K562 (cell line): Measurements from ENCODE around the gene SLC7A4. TPM values are rescaled to one million over a fixed set of nuclear protein-coding genes. Genes with fewer than 3 reads are reported as not detected.
A peak's percentile ranks its signal among the peaks of the same experiment; 100 is the strongest.

Source experiments
- HMGXB4 ChIP-seq: sonication (generic); formaldehyde crosslinking; IDR thresholded peaks from 2 replicates; pipeline ENCODE4 v1.8.1; 2023; ENCODE audit warnings: mild to moderate bottlenecking, missing genetic modification reagents
- HNRNPH1 ChIP-seq: fragments of 200-400 bp; formaldehyde crosslinking; optimal IDR thresholded peaks from 2 replicates; pipeline ENCODE3; 2017; ENCODE audit warnings: low read depth, mild to moderate bottlenecking, low read length, moderate library complexity
- NR2F6 ChIP-seq: fragments of 450-650 bp; formaldehyde crosslinking; IDR thresholded peaks from 2 replicates; pipeline ENCODE4 v1.4.0; 2020; ENCODE audit warnings: mild to moderate bottlenecking
- OTX1 ChIP-seq: fragments of 450-650 bp; formaldehyde crosslinking; IDR thresholded peaks from 2 replicates; pipeline ENCODE4 v1.4.0; 2022; ENCODE audit warnings: mild to moderate bottlenecking
- RBM14 ChIP-seq: fragments of 200-400 bp; formaldehyde crosslinking; IDR thresholded peaks from 2 replicates; pipeline ENCODE4 v1.6.1; 2018; ENCODE audit warnings: low read depth, mild to moderate bottlenecking, low read length, moderate library complexity, borderline replicate concordance; ENCODE audit not compliant: insufficient read depth
- TEAD1 ChIP-seq, 2 experiments: fragments of 450-650 bp in 1 of 2; sonication (generic) in 1 of 2; formaldehyde crosslinking; IDR thresholded peaks; 2 replicates each; pipeline versions ENCODE4 v1.4.0 to v1.8.0; 2020 to 2022; ENCODE audit warnings: mild to moderate bottlenecking in 2 of 2, missing genetic modification reagents in 1 of 2
- ZNF395 ChIP-seq: fragments of 200-800 bp; sonication (Bioruptor generic); IDR thresholded peaks from 2 replicates; pipeline ENCODE4 v1.6.1; 2017; ENCODE audit warnings: missing genetic modification characterization, missing compliant biosample characterization
- ZNF431 ChIP-seq: sonication (generic); formaldehyde crosslinking; IDR thresholded peaks from 2 replicates; pipeline ENCODE4 v1.8.0; 2022; ENCODE audit warnings: mild to moderate bottlenecking, missing genetic modification reagents
- ZNF561 ChIP-seq: fragments of 450-650 bp; formaldehyde crosslinking; conservative IDR thresholded peaks from 2 replicates; pipeline ENCODE4 v1.4.0; 2020; ENCODE audit warnings: mild to moderate bottlenecking, moderate library complexity
- ZNF695 ChIP-seq: fragments of 450-650 bp; formaldehyde crosslinking; IDR thresholded peaks from 2 replicates; pipeline ENCODE4 v1.4.0; 2020; ENCODE audit warnings: mild to moderate bottlenecking, moderate library complexity
- ZNF707 ChIP-seq: fragments of 250-450 bp; sonication (Bioruptor Pico); conservative IDR thresholded peaks from 2 replicates; pipeline ENCODE4 v1.8.0; 2022; ENCODE audit warnings: inconsistent platforms, mild to moderate bottlenecking, moderate library complexity
- ZNF76 ChIP-seq: fragments of 250-450 bp; sonication (Bioruptor Pico); IDR thresholded peaks from 2 replicates; pipeline ENCODE4 v1.4.0; 2020; ENCODE audit warnings: mild to moderate bottlenecking, moderate library complexity, borderline replicate concordance
- ZNF778 ChIP-seq: fragments of 450-650 bp; formaldehyde crosslinking; IDR thresholded peaks from 2 replicates; pipeline ENCODE4 v1.4.0; 2020; ENCODE audit warnings: mild to moderate bottlenecking, moderate library complexity
- polyA plus RNA-seq, 8 experiments: library from polyadenylated mRNA; depleted of rRNA in 4 of 8; stranded (reverse) in 5 of 8; unstranded in 3 of 8; fragments of >200 nt; fragmentation: Nextera tagmentation in 2 of 8; fragmentation: Illumina TruSeq in 1 of 8; extraction: Ambion mirVana in 2 of 8; extraction: Trizol in 1 of 8; gene quantifications; 2 replicates each; pipeline versions ENCODE4 v1.2.1 to v1.2.3, GENCODE V29; 2011 to 2014; ENCODE audit warnings: inconsistent platforms in 1 of 8, missing spikeins in 1 of 8
- total RNA-seq, 7 experiments: library from RNA; depleted of rRNA in 6 of 7; stranded (reverse); fragments of >200 nt in 6 of 7; fragmentation: Illumina TruSeq in 2 of 7; extraction: Trizol in 2 of 7; gene quantifications; 2 replicates each; pipeline versions ENCODE4 v1.2.1 to v1.2.3, GENCODE V29; 2011 to 2021; ENCODE audit warnings: low replicate concordance in 1 of 7

Gene SLC7A4
- total and polyA plus RNA-seq, 9 of the 15 experiments (the other 6 are each of a cell fraction or from before 2014, with no cell fraction given) = not detected

GRCh38 chr22:21025763-21026755, 6.3 kb downstream of the SLC7A4 start (continued):
- TF ChIP-seq OTX1 (CRISPR knock-in tag) = peak; percentile 83; the same call in 1 of the 2 replicates
- TF ChIP-seq RBM14 = 0 out of 2 replicates have a peak, but pooled peaks have one; percentile 23
- no peak for TF ChIP-seq HNRNPH1
- 0 out of 2 replicates have a peak, but pooled peaks have one; percentile 24 for TF ChIP-seq ZNF695 (CRISPR knock-in tag)
- TF ChIP-seq ZNF561 (CRISPR knock-in tag) = 0 out of 2 replicates have a peak, but pooled peaks have one; percentile 53
- TF ChIP-seq ZNF778 = no peak
- no peak for TF ChIP-seq ZNF431 (CRISPR knock-in tag)
- TF ChIP-seq TEAD1 (CRISPR knock-in tag; IDR thresholded peaks at IDR 0.05) = peak in 1 of 2 experiments; percentile 19; a peak in 1 of 4 replicates
- no peak for TF ChIP-seq ZNF395
- TF ChIP-seq ZNF76 (CRISPR knock-in tag) = peak; percentile 59; the same call in 1 of the 2 replicates
- TF ChIP-seq HMGXB4 (CRISPR knock-in tag) = no peak
- TF ChIP-seq ZNF707 = 0 out of 2 replicates have a peak, but pooled peaks have one; percentile 46
- peak; percentile 56; the same call in 1 of the 2 replicates for TF ChIP-seq NR2F6 (CRISPR knock-in tag)
